Upper lobe of left lung (tissue), 6 donors: ENCODE measurements around the gene SH3TC2. TPM values are rescaled to one million over a fixed set of nuclear protein-coding genes. Genes with fewer than 3 reads are reported as not detected.
A peak's percentile ranks its signal among the peaks of the same experiment; 100 is the strongest.

ENCODE experiments used
- ATAC-seq, 2 donors: fragments of 200-7000 bp; cut with Tn5 transposase; one replicate each; pipeline ENCODE4 v1.9.1; 2022; ENCODE audit warnings: mild to moderate bottlenecking in 2 of 2, moderate library complexity in 2 of 2; ENCODE audit not compliant: low FRiP score in 2 of 2
- DNase-seq, 2 donors: peaks; one replicate each; pipeline ENCODE4 v3.0.0-alpha.2; 2019 to 2020
- H3K27ac ChIP-seq, 4 donors: fragments of 200-600 bp; sonication (generic); one replicate each; pipeline ENCODE4 v1.5.1; 2016 to 2019
- H3K27me3 ChIP-seq, 4 donors: fragments of 200-600 bp; sonication (generic); one replicate each; pipeline ENCODE4 v1.5.1; 2017 to 2019
- H3K36me3 ChIP-seq, 4 donors: fragments of 200-600 bp; sonication (generic); one replicate each; pipeline ENCODE4 v1.5.1; 2016 to 2019
- H3K4me1 ChIP-seq, 4 donors: fragments of 200-600 bp; sonication (generic); one replicate each; pipeline ENCODE4 v1.5.1; 2018 to 2019
- H3K4me3 ChIP-seq, 4 donors: fragments of 200-600 bp; sonication (generic); one replicate each; pipeline ENCODE4 v1.5.1; 2017 to 2019; ENCODE audit warnings: mild to moderate bottlenecking in 2 of 4, moderate library complexity in 1 of 4
- H3K9me3 ChIP-seq, 4 donors: fragments of 200-600 bp; sonication (generic); one replicate each; pipeline ENCODE4 v1.5.1; 2018 to 2019
- EP300 ChIP-seq, 4 donors: sonication (generic); formaldehyde crosslinking; IDR thresholded peaks; one replicate each; pipeline ENCODE4 v1.5.1; 2017; ENCODE audit warnings: antibody characterized with exemption in 4 of 4, control low read depth in 2 of 4
- POLR2A ChIP-seq, 4 donors: fragments of 450-650 bp; IDR thresholded peaks; one replicate each; pipeline ENCODE4 v1.5.1; 2016 to 2017; ENCODE audit warnings: antibody characterized with exemption in 4 of 4, mild to moderate bottlenecking in 2 of 4
- POLR2AphosphoS5 ChIP-seq, 2 donors: sonication (generic); formaldehyde crosslinking; IDR thresholded peaks; one replicate each; pipeline ENCODE4 v1.5.1; 2017; ENCODE audit warnings: antibody characterized with exemption in 2 of 2
- WGBS, 2 donors: methylation state at CpG; one replicate each; pipeline ENCODE4 v1.1.5; 2017 to 2018; 5-methylcytosine and 5-hydroxymethylcytosine counted together
- small RNA-seq, 4 donors: library from RNA; depleted of rRNA; stranded (forward); fragments of <200 nt; gene quantifications; one replicate each; pipeline ENCODE3, GENCODE V24; 2016
- total RNA-seq, 6 donors: library from RNA; depleted of rRNA in 4 of 6; stranded (reverse); fragments of >200 nt in 4 of 6; gene quantifications; one replicate each; pipeline versions ENCODE4 v1.1.0 to v1.2.1, GENCODE V29; 2016 to 2021
- TF ChIP-seq, protein P1 (sequence below), 6 experiments: fragments of 450-650 bp in 4 of 6; fragments of 200-600 bp in 2 of 6; sonication (generic) in 2 of 6; IDR thresholded peaks; one replicate each; pipeline ENCODE4 v1.5.1; 2016 to 2019; ENCODE audit warnings: antibody characterized with exemption in 6 of 6
- donor health status: DM: no; HTN: no; CAD: no; lungs with moderate emphysema.
- donor health status: DM: no; HTN: yes; CAD: no; lungs with severe emphysema.

SH3TC2 gene
- total RNA-seq, 6 donors from 2014 or later: under 0.01 to 3.1 (median 1.2) TPM

DNA sequence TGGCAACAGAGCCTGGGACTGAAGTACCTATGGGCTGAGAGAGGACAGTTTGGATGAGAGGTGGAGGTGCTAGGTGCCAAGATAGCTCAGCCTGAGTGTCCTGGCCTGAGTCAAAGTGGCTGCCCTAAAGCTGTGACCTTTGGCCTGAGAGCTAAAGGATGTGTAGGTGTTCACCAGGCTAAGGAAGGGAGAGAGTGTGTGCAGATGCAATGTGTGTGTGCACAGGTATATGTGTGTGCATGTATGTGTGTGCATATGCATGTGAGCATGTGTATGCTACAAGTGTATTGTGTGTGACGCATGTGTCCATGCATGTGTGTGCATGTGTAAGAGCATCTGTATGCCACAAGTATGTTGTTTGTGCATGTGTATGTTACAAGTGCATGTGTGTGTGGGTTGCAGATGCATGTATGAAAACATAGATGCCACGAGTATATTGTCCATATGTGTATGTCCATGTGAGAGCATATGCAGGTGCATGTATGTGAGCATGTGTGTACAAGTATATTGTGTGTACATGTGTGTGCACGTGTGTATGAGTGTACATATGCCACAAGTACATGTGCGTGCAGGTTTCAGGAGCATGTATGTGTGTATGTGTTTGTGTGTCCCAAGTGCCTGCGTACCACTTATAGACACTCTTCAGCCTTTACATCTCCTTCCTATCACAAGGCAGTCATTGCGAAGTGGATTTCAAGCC is 102.6 kb downstream of the SH3TC2 start:
- H3K9me3 ChIP-seq: no peaks in the 10 kb centered on the region
- peaks cover 7 to 30% (median 14%) of the 10 kb centered on the region in 4 donors for H3K4me1 ChIP-seq
- TF ChIP-seq POLR2A (IDR thresholded peaks at IDR 0.05) (no peak), EP300 (IDR thresholded peaks at IDR 0.05) (no peak), POLR2AphosphoS5 (IDR thresholded peaks at IDR 0.05) (no peak)
- TF ChIP-seq, protein P1, sequence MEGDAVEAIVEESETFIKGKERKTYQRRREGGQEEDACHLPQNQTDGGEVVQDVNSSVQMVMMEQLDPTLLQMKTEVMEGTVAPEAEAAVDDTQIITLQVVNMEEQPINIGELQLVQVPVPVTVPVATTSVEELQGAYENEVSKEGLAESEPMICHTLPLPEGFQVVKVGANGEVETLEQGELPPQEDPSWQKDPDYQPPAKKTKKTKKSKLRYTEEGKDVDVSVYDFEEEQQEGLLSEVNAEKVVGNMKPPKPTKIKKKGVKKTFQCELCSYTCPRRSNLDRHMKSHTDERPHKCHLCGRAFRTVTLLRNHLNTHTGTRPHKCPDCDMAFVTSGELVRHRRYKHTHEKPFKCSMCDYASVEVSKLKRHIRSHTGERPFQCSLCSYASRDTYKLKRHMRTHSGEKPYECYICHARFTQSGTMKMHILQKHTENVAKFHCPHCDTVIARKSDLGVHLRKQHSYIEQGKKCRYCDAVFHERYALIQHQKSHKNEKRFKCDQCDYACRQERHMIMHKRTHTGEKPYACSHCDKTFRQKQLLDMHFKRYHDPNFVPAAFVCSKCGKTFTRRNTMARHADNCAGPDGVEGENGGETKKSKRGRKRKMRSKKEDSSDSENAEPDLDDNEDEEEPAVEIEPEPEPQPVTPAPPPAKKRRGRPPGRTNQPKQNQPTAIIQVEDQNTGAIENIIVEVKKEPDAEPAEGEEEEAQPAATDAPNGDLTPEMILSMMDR (IDR thresholded peaks at IDR 0.05): no peak
- DNase-seq: no peak
- H3K27me3 ChIP-seq: no peaks in the 10 kb centered on the region
- no peak overlapping the region for H3K27ac ChIP-seq
- ATAC-seq: no peak
- WGBS, 2 donors: 95 to 98% methylated on average over 6 of the region's 6 CpGs
- H3K4me3 ChIP-seq: no peak overlapping the region
- H3K36me3 ChIP-seq: no peaks in the 10 kb centered on the region

DNA sequence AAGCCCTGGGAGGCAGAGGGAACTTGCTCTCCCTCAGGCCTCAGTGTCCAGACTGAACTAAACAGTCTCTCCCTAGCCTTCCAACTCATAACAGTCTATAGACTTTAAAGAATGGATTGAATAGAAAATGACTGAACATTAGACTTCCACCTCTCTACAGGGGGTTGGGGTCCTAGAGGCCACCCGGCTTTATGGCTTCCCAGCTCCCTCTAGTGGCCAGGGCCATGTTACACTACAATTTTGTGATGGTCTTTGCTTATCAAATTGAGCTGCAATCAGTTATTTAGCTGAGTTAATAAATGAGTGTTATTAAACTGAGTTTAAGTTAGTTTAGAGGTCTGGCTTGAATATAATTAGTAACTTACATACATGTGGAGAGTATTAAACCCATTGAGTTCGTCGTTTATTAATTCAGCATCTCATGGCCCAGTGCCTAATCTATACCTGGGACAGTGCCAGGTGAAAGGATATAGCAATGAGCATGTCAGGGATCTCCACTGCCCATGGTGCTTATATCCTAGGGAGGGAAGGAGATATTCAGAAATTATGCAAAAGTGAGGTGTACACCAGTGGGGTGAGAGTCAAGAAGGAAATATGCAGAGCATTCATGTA is 105.2 kb downstream of the SH3TC2 start:
- Histone ChIP-seq H3K4me3 (no peak overlapping the region), H3K27me3 (no peaks in the 10 kb centered on the region), H3K36me3 (no peaks in the 10 kb centered on the region), H3K27ac (no peak overlapping the region), H3K9me3 (no peaks in the 10 kb centered on the region), H3K4me1 (peaks cover 5 to 12% (median 12%) of the 10 kb centered on the region in 4 donors)
- ATAC-seq (peak; percentile 56 to 61), DNase-seq (peak in 1 of 2 donors; percentile 53)
- 30 to 39% methylated on average over 3 of the region's 3 CpGs for WGBS, 2 donors
- TF ChIP-seq EP300 (IDR thresholded peaks at IDR 0.05): no peak
- TF ChIP-seq, protein P1 (IDR thresholded peaks at IDR 0.05): peak; percentile 57 to 76 (median 72)

DNA sequence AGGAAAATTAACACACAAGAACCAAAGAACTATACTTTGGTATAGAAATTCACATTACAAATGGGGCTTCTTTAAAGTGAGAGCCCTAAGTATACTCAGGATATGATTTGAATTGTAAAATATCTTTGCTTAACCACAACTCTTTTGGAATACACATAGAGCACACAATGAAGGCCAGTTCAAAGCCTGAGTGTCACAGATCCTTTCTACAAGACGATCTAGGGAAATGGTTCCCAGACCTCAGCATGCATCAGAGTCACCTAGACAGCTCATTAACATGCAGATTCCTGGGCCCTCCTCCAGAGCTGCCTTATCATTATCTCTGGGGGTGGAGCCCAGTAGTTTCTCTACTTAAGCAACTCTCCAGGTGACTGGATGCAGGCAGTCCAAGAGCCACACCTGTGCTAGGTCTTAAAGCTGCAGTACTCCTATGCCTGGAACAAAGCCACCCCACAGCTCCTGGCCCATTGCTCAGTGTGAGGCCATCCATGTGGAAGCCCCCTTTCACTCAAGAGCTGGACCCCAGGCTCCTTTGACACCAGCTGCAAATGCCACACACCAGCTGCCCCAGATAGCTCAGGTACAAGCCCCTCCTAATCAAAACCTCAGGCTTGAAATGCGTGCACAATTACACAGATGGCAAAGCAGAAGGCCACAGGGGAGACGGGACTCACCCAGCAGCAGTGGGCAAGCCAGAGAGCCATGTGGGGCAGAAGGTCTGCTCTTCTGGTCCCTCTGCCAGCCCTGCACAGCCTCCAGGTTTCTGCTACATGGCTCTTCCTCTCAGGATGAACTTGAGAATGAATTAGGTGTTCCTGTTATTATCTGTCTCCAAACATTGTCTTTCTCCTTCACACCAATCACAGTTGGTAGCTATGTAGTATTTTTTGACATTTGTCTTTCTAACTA is 106.1 kb downstream of the SH3TC2 start:
- peak in 1 of 2 donors; percentile 66 for DNase-seq
- Histone ChIP-seq H3K27ac (peak overlapping the region in 1 of 4 donors; percentile 50), H3K9me3 (no peaks in the 10 kb centered on the region), H3K36me3 (no peaks in the 10 kb centered on the region), H3K4me1 (peaks cover 5 to 12% (median 12%) of the 10 kb centered on the region in 4 donors), H3K27me3 (no peaks in the 10 kb centered on the region), H3K4me3 (no peak overlapping the region)
- WGBS, 2 donors: 79 to 94% methylated on average over 3 of the region's 3 CpGs
- ATAC-seq: peak in 1 of 2 donors; percentile 80
- TF ChIP-seq POLR2AphosphoS5 (IDR thresholded peaks at IDR 0.05): no peak
- no peak for TF ChIP-seq POLR2A (IDR thresholded peaks at IDR 0.05)
- no peak for TF ChIP-seq EP300 (IDR thresholded peaks at IDR 0.05)

Small RNA genes within 50 kb of the gene (small RNA-seq; reads per million reads assigned to genes)
- gene MIR584 (2.2 to 6.3 (median 4.4) reads per million in 4 donors), gene RNU6-732P (0 reads per million in 4 donors)

Other genes starting within 250 kb of the SH3TC2 start
- 10 to 100 TPM; 22.4 to 77.4 (median 34.2) TPM for gene ADRB2, start 236.5 kb downstream of the SH3TC2 start, total RNA-seq
- gene ABLIM3, start 78.4 kb upstream of the SH3TC2 start, total RNA-seq: 10 to 100 TPM in 5 of 6 donors, 1 to 10 TPM in 1; 7.2 to 38.0 (median 21.0) TPM
- gene AFAP1L1, start 208.8 kb upstream of the SH3TC2 start, total RNA-seq: 10 to 100 TPM; 15.1 to 40.8 (median 26.5) TPM